Inflammatory macrophage treated with lipopolysaccharide for 4 hours (primary cell): ENCODE measurements around the gene NCBP2L.
"Not testable (repeated sequence)": the region's sequence is repeated elsewhere in the genome, so short reads cannot be mapped to it uniquely, and the experiment has no call there.

ENCODE experiments used
- DNase-seq: peaks from one replicate; pipeline ENCODE4 v3.0.0-alpha.2; 2020

Gene NCBP2L

GRCh38 chrX:107753187-107753586, 24.3 kb upstream of the NCBP2L start:
- DNase-seq: peak; percentile 59

- no peak for DNase-seq
Measured at GRCh38 chrX:107755721-107756120, 21.8 kb upstream of the NCBP2L start.

- no peak for DNase-seq
Measured at GRCh38 chrX:107758231-107758766, 19.2 kb upstream of the NCBP2L start.

- no peak for DNase-seq
Measured at GRCh38 chrX:107760304-107761077, 17.0 kb upstream of the NCBP2L start.

- no peak for DNase-seq
Measured at GRCh38 chrX:107763647-107764046, 13.9 kb upstream of the NCBP2L start.

DNA sequence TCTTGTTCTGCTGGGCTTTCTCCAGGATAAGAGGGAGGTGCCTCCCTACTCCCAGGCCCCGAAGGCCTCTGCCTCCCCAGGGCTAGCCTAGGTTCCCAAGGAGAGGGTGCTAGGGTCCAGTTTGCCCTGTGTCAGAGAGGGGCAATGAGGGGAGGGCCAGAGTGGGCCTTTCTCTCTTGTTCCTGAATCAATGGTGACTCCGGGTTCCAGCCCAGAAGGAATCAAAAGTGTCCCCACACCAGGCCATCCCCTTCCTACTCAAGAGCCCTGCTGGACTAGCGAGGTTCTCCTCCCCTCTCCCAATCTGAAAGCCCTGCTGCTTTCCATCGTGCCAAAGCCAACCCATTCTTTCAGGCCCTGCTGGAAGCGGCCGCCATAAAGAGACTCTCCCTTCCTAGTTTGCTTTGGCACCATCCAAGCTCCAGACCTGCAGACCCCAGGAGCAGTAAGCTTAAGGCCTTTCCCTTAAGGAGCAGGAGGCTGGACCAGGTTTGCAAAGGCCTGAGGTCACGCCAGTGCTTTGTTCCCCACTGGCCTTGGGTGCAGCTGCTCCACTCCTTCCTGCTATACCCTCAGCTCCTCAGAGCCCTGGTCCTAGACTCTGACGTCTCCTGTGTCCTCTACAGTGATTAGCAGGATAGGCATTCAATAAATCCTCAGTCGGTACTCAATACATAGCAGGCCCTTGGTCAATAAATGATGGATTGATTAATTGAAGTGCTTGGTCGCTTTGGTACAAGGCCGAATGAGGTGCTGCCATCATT, 12.5 kb upstream of the NCBP2L start:
- DNase-seq: no peak

GRCh38 chrX:107766470-107767150, 10.9 kb upstream of the NCBP2L start:
- DNase-seq: no peak

DNA sequence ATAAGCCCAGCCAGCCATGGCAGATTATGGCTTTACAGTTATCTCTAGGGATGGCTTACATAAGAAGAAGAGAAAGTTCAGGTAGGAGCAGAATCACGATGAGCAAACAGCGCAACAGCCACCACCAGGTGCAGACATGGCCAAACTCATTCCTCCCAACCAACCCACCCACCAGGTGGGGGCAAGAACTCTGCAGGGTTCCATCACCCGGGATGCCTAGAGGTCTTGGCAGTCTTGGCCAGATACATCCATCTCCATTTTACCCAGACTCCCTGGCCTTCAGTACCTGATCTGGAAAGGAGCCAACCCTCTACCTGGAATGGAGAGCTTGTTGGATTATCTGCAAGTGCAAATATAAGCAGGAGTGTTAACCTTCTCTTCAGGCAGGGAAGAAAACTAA, 9.5 kb upstream of the NCBP2L start:
- no peak for DNase-seq

- no peak for DNase-seq
Measured at GRCh38 chrX:107769581-107770317, 7.8 kb upstream of the NCBP2L start.

GRCh38 chrX:107773206-107773605, 4.3 kb upstream of the NCBP2L start:
- DNase-seq: no peak

GRCh38 chrX:107773906-107774435, 3.6 kb upstream of the NCBP2L start:
- DNase-seq: no peak

DNA sequence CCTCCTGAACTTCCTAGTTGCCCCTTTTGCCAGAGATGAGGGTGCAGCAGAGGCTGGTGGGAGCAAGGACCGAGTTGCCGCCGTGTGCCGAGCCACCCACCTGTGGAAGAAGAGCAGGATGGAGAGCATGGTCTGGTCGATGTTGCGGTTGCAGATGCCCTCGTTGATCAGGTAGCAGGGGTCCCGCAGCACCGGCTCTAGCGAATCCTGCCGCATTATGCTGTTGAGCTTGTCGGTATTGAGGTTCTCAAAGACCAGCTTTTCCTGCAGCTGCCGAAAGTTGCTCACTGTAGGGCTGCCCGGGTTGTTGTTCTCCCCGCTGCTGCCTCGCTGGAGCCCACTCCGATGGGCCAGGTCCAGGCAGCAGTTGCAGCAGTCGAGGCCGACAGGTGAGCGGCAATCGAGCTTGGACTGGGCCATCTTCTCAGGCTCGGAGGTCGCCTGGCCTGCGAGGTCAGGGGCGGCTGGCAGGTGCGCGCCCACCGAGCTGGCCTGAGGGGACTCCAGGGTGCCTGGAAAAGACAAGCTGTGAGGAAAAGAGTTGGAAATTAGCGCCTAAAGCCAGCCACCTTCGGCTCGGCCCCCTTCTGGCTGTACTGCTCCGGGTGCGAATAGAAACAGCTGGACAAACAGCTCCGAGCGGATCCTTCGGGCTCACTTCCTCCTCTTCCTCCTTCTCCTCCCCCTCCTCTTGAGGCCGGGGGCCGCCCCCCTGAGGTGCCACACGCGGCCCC, 2.4 kb upstream of the NCBP2L start:
- no peak for DNase-seq

GRCh38 chrX:107775734-107776511, 1.6 kb upstream of the NCBP2L start, which contains the start of gene TSC22D3:
TSC22D3 (minus strand) TSS chrX:107775787; CDS start chrX:107775419, 368 bp downstream.
- peak; percentile 49 for DNase-seq

DNA sequence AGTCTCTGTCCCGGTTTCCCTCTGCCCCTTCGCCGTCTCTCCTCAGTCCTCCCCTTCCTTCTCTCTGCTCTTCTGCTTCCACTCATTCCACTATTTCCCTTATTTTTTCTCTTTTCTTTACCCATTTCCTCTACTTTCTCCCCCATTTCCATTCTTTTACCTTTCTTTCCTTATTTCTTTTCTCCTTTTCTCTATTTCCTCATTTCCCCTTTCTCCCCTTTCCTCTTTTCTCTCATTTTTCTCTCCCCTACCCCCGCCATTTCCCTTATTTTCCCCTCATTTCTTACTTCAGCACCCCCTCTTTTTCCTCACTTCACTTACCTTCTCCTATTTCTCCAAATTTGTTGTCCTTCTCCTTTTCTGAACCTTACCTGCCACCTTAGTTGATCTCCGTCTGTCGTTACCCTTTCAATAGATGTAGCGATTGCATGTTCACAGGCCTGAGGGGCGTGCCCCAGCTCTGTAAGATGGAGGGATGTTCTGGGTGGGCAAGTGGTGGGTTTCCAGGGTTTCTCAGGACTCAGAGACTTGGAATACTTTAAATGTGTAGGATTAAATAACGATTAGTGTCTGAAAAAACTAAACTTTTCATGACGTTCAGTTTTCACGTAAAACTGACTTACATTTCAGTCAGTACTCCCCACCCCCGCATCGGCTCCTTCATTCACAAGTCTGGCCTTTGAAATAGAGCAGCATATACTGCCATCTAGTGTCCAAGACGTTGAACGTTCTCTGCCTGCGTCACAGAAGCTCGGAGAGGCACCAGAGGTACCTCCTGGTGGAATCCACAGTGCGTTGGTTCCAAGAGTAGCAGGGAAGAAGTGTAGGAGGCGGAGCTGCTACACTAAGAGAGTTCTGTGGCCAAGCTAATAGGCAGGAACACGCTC, 641 bp upstream of the NCBP2L start:
- DNase-seq: peak; percentile 86

DNA sequence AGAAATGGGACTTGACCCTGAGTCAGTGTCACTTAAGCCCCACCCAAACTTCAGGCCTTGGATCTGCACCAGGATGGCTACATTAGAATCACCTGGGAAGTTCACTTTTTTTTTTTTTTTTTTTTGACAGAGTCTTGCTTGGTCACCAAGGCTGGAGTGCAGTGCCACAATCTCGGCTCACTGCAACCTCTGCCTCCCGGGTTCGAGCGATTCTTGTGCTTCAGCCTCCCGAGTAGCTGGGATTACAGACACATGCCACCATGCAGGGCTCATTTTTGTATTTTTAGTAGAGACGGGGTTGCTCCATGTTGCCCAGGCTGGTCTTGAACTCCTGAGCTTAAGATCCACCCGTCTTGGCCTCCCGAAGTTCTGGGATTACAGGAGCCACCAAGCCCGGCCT, 3.0 kb downstream of the NCBP2L start:
- DNase-seq: no peak

GRCh38 chrX:107787827-107788226, 10.3 kb downstream of the NCBP2L start:
- no peak for DNase-seq

DNA sequence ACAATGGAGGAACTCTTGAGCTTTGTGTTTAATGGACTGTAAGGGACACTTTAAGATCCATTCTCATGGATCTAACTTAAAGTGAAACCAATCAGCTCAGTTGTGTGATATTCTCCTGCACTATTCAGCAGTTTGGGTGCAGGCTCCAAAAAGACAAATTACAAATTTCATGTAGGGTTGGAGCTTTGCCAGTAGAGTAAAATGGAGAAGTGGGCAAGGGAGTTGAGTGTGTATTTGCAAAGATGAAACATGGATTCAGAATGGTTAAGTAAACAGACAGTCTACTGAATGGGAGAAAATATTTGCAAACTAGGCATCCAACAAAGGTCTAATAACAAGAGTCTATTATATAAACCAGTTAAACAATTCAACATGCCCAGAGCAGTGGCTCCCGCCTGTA, 26.9 kb downstream of the NCBP2L start:
- DNase-seq: no peak

DNA sequence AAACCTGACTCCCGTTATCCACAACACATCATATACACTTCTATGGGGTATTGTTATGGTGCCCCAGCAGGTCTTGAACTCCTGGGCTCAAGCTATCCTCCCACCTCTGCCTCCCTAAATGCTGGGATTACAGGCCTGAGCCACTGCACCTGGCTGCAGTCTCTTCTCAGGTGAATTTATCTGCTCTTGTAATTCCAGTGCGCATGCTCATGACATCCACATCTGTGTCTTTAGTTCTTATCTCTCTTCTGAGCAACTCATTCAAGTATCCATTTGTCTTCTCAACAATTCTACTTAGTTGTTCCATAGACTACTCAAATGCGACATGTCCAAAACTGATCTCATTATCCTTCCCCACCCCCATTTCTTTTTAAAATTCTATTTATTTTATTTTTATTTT, 27.6 kb downstream of the NCBP2L start:
- DNase-seq: no peak

DNA sequence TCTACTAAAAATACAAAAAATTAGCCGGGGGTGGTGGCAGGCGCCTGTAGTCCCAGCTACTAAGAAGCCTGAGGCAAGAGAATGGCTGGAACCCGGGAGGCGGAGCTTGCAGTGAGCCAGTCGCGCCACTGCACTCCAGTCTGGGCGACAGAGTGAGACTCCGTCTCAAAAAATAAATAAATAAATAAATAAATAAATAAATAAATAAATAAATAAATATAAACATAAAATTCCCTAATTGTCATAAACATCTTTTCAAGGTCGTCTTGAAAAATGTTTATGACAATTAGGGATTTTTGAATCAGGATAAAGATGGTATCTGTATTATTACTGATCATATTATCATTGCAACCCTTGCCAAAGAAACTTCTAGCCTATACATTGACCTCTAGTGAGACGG, 32.5 kb downstream of the NCBP2L start:
- DNase-seq: not testable (repeated sequence)
